ENCODE results near the gene TMEM151B. TPM values are rescaled to one million over a fixed set of nuclear protein-coding genes. Genes with fewer than 3 reads are reported as not detected.

Gene TMEM151B
- total and polyA plus RNA-seq, 2 experiments from 2014 or later = 0.30 TPM

- no peaks in the 10 kb centered on the region for H3K9me2 ChIP-seq (replicated peaks; ENCODE audit: insufficient read depth)
These were observed 27.1 kb downstream of the TMEM151B start for GRCh38 chr6:44297063-44298038.

GRCh38 chr6:44298055-44298803, 28.0 kb downstream of the TMEM151B start:
- TF ChIP-seq EZH2 (IDR thresholded peaks at IDR 0.05; ENCODE audit: borderline replicate concordance) (no peak), CTCF (IDR thresholded peaks at IDR 0.05; ENCODE audit: poor library complexity) (no peak), EZH2phosphoT487 (IDR thresholded peaks at IDR 0.05; ENCODE audit: low read depth, severe bottlenecking, unreplicated experiment) (no peak)
- H3K27me3 ChIP-seq = peaks cover 49% of the 10 kb centered on the region
- H3K4me2 ChIP-seq = peak overlapping the region; percentile 100
- H4K20me1 ChIP-seq (ENCODE audit: insufficient read depth, poor library complexity, severe bottlenecking) = no peaks in the 10 kb centered on the region
- no peak overlapping the region for H2AFZ ChIP-seq
- no peak for DNase-seq (ENCODE audit: low spot score)
- no peaks in the 10 kb centered on the region for H3K79me2 ChIP-seq
- H3K36me3 ChIP-seq (replicated peaks; ENCODE audit: insufficient read depth, low read depth) = no peaks in the 10 kb centered on the region
- no peak overlapping the region for H3K27ac ChIP-seq
- peaks cover 3% of the 10 kb centered on the region for H3K4me1 ChIP-seq (ENCODE audit: insufficient read depth)
- H3K9me3 ChIP-seq (ENCODE audit: low read depth) = no peaks in the 10 kb centered on the region
- no peaks in the 10 kb centered on the region for H3K9me2 ChIP-seq (replicated peaks; ENCODE audit: insufficient read depth)
- WGBS (ENCODE audit: low lambda C conversion rate, missing lambda C conversion rate) = 43% methylated on average over 20 of the region's 20 CpGs
- H3K4me3 ChIP-seq = peak overlapping the region; percentile 36

More at GRCh38 chr6:44297063-44298038, 27.1 kb downstream of the TMEM151B start:
- 2% methylated on average over 85 of the region's 86 CpGs for WGBS (ENCODE audit: low lambda C conversion rate, missing lambda C conversion rate)
- TF ChIP-seq EZH2phosphoT487 (IDR thresholded peaks at IDR 0.05; ENCODE audit: low read depth, severe bottlenecking, unreplicated experiment) (no peak), EZH2 (IDR thresholded peaks at IDR 0.05; ENCODE audit: borderline replicate concordance) (no peak), CTCF (IDR thresholded peaks at IDR 0.05; ENCODE audit: poor library complexity) (no peak)
- H3K9me3 ChIP-seq (ENCODE audit: low read depth) = no peaks in the 10 kb centered on the region
- peak overlapping the region; percentile 36 for H3K4me3 ChIP-seq
- H4K20me1 ChIP-seq (ENCODE audit: insufficient read depth, poor library complexity, severe bottlenecking) = no peaks in the 10 kb centered on the region
- no peak overlapping the region for H3K27ac ChIP-seq
- peaks cover 55% of the 10 kb centered on the region for H3K27me3 ChIP-seq
- no peaks in the 10 kb centered on the region for H3K36me3 ChIP-seq (replicated peaks; ENCODE audit: insufficient read depth, low read depth)
- H3K4me2 ChIP-seq = peak overlapping the region; percentile 100
- H2AFZ ChIP-seq = no peak overlapping the region
- peak; percentile 70 for DNase-seq (ENCODE audit: low spot score)
- no peaks in the 10 kb centered on the region for H3K79me2 ChIP-seq
- H3K4me1 ChIP-seq (ENCODE audit: insufficient read depth) = peaks cover 3% of the 10 kb centered on the region

GRCh38 chr6:44298864-44299263, 28.6 kb downstream of the TMEM151B start:
- Histone ChIP-seq H2AFZ (no peak overlapping the region), H3K4me1 (ENCODE audit: insufficient read depth) (peaks cover 3% of the 10 kb centered on the region), H3K9me2 (replicated peaks; ENCODE audit: insufficient read depth) (no peaks in the 10 kb centered on the region), H3K4me3 (no peak overlapping the region), H3K79me2 (no peaks in the 10 kb centered on the region), H3K27me3 (peaks cover 49% of the 10 kb centered on the region), H3K27ac (no peak overlapping the region), H4K20me1 (ENCODE audit: insufficient read depth, poor library complexity, severe bottlenecking) (no peaks in the 10 kb centered on the region), H3K36me3 (replicated peaks; ENCODE audit: insufficient read depth, low read depth) (no peaks in the 10 kb centered on the region), H3K9me3 (ENCODE audit: low read depth) (no peaks in the 10 kb centered on the region), H3K4me2 (no peak overlapping the region)
- TF ChIP-seq CTCF (IDR thresholded peaks at IDR 0.05; ENCODE audit: poor library complexity) = no peak
- TF ChIP-seq EZH2phosphoT487 (IDR thresholded peaks at IDR 0.05; ENCODE audit: low read depth, severe bottlenecking, unreplicated experiment) = no peak
- no peak for TF ChIP-seq EZH2 (IDR thresholded peaks at IDR 0.05; ENCODE audit: borderline replicate concordance)
- WGBS (ENCODE audit: low lambda C conversion rate, missing lambda C conversion rate) = 91% methylated on average over 3 of the region's 3 CpGs
- DNase-seq (ENCODE audit: low spot score) = no peak
